Omental fat pad (tissue), 4 donors: ENCODE results near the gene MAGEA9. TPM values are rescaled to one million over a fixed set of nuclear protein-coding genes. Genes with fewer than 3 reads are reported as not detected.
"Not testable (repeated sequence)": the region's sequence is repeated elsewhere in the genome, so short reads cannot be mapped to it uniquely, and the experiment has no call there.

Source experiments
- ATAC-seq: fragments of 150-250 bp; one replicate; pipeline ENCODE4 v1.9.1; 2016; ENCODE audit warnings: mild to moderate bottlenecking, moderate library complexity; ENCODE audit not compliant: low FRiP score
- DNase-seq: peaks from one replicate; pipeline ENCODE4 v3.0.0-alpha.2; 2019; ENCODE audit warnings: low spot score
- total RNA-seq, 4 donors: library from RNA; depleted of rRNA; stranded (reverse); fragments of >200 nt; gene quantifications; one replicate each; pipeline ENCODE4 v1.1.0, GENCODE V29; 2016
- TF ChIP-seq, protein P1 (sequence below), 3 donors: fragments of 450-650 bp; IDR thresholded peaks; one replicate each; pipeline ENCODE4 v1.5.1; 2016 to 2017; ENCODE audit warnings: antibody characterized with exemption in 3 of 3, mild to moderate bottlenecking in 3 of 3, moderate library complexity in 2 of 3

Gene MAGEA9, protein sequence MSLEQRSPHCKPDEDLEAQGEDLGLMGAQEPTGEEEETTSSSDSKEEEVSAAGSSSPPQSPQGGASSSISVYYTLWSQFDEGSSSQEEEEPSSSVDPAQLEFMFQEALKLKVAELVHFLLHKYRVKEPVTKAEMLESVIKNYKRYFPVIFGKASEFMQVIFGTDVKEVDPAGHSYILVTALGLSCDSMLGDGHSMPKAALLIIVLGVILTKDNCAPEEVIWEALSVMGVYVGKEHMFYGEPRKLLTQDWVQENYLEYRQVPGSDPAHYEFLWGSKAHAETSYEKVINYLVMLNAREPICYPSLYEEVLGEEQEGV
- total RNA-seq: not detected

DNA sequence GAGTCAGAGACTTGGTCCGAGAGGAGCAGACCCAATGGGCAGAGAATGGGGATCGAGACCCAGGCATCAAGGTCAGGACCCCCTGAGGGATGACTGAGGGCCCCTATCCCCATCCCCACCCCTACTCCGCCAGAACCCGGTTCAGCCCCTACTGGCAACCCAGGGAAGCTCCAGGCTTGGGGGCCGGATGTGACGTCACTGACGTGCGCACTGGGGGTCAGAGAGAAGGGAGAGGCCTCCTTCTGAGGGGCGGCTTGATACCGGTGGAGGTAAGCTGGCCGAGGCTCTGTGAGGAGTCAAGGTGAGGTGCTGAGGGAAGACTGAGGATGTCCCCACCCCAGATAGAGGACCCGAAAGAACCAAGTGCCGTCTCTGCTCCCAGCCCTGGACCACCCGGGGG lies at the start of gene MAGEA9:
Gene MAGEA9 (plus strand): TSS at position 204 of the 400 bp plus-strand sequence. CDS start 4,281 bp downstream, outside the sequence.
- not testable (repeated sequence) for DNase-seq, ATAC-seq

DNA sequence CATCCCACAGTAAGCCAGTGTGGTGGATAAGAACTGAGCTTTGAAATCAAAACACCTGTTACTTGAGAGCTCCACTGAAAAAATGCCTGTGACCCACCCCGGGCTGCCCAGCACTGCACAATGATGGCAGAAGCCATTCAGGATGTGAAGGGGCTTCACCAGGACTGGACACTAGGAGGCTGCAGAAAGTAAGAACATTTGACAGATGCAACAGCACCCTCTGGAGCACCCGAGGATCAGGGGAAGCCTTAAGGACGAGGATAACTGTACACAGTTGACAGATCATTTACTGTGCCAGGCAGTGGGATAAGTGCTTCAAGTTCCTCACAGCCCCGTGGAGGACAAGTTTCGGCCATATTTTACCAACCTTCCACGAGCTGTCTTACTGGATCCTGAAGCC lies 39.5 kb upstream of the MAGEA9 start:
- not testable (repeated sequence) for DNase-seq, ATAC-seq

DNA sequence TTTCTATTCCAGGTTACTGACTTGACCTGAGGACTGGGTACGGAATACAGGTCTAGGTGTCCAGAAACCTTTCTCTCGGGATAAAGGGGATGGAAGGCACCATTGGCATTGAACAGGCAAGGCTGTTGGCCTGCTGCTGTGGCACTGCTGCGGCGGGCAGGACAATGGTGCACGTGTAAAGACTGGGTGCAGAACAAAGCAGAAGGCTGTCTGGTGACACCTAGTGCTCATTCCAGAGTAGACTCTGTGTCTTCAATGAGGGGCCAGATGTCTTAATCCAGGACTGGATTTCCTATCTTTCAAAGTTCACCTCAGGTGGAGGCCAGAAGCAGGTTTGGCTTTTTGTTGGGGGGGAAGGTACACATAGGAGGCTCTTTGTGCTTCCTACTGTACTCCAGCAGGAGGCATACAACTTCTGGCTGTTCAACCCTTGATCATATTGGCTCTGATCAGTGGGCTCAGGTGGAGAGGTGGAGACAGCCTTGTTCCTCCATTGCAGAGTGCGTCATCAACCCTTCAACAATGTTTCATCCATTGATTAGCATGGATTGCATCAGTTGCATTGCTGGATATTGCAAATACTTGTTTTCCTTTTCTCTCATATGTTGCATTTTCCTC lies 35.2 kb upstream of the MAGEA9 start:
- DNase-seq, ATAC-seq: not testable (repeated sequence)

DNA sequence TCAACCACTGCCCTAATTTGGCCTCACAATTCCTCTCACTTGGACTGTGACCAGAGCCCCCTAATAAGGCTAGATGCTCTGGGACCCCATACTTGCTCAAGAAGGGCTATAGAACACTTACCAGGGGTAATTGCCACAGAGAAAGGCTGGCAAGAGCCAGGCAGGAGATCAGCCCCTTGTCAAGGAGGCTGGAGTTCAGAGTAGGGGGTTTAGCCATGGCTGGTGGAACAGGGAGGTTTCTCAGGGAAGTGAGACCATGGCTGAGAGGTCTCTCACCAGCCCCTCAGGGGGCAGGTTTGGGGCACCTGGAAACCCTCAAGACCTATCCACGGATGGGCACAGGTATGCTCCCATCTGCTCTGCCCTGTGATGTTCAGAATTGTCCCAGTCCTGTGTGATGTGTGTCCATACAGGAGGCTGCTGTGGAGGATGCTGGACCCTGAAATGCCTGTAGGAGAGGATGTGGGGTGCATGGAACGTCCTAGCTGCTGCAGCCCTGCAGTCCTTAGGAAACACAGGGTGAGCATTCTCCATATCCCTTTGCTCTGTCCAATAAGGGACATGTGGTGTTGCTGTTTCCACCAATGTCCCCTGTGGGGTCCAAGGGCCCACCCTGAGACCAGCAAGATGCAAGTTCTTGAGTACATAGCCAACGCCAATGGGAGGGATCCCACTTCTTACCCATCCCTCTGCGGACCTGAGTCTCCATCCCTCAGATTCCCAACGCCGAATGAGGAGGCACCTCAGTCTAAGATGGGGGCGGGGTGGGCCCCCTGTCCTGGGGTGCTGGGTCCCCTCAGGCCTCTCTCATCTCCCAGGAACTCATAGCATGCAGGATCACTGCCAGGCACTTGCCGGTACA lies 24.3 kb upstream of the MAGEA9 start:
- ATAC-seq (no peak), DNase-seq (no peak)
- TF ChIP-seq, protein P1, sequence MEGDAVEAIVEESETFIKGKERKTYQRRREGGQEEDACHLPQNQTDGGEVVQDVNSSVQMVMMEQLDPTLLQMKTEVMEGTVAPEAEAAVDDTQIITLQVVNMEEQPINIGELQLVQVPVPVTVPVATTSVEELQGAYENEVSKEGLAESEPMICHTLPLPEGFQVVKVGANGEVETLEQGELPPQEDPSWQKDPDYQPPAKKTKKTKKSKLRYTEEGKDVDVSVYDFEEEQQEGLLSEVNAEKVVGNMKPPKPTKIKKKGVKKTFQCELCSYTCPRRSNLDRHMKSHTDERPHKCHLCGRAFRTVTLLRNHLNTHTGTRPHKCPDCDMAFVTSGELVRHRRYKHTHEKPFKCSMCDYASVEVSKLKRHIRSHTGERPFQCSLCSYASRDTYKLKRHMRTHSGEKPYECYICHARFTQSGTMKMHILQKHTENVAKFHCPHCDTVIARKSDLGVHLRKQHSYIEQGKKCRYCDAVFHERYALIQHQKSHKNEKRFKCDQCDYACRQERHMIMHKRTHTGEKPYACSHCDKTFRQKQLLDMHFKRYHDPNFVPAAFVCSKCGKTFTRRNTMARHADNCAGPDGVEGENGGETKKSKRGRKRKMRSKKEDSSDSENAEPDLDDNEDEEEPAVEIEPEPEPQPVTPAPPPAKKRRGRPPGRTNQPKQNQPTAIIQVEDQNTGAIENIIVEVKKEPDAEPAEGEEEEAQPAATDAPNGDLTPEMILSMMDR (IDR thresholded peaks at IDR 0.05): no peak

DNA sequence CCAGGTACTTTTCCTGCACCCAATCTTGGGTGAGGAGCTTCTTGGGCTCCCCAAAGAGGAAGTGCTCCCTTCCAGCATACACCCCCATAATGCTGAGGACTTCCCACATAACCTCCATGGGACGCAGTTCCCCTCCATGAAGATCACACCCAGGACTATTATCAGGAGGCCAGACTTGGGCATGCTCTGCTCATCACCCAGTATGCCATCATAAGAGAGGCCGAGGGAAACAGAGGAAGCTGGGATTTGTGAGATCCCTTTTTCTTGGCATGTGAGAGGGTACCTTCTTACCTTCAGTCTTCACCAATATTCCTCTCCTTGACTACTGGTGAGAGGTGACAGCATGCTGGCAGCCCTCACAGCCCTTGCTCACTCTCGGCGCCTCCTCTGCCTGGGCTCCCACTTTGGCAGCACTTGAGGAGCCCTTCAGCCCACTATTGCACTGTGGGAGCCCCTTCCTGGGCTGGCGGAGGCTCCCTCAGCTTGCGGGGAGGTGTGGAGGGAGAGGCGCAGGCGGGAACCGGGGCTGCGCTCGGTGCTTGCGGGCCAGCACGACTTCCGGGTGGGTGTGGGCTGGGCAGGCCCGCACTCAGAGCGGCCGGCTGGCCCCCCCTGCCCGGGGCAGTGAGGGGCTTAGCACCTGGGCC lies 23.5 kb upstream of the MAGEA9 start:
- no peak for ATAC-seq
- TF ChIP-seq, protein P1 (IDR thresholded peaks at IDR 0.05): no peak
- no peak for DNase-seq

DNA sequence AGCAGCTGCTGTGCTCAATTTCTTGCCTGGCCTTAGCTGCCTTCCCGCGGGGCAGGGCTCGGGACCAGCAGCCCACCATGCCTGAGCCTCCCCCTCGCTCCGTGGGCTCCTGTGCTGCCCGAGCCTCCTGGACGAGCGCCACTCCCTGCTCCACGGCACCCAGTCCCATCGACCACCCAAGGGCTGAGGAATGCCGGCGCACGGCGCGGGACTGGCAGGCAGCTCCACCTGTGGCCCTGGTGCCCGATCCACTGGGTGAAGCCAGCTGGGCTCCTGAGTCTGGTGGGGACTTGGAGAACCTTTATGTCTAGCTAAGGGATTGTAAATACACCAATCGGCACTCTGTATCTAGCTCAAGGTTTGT lies 23.0 kb upstream of the MAGEA9 start:
- not testable (repeated sequence) for DNase-seq, ATAC-seq

DNA sequence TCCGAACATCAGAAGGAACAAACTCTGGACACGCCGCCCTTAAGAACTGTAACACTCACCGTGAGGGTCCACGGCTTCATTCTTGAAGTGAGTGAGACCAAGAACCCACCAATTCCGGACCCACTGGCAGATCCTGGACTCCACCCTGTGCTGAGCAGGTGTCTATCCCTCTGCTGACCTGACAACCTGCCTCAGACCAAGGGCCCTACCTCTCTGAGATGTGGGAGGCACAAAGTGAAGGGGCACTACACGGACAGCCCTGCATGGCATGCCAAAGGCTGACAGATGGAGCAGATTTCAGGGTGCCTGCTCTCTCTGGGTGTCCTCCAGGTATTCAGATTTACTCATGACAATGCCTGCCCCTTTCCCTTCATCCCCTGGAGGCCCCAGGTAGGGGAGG lies 21.9 kb upstream of the MAGEA9 start:
- no peak for DNase-seq
- no peak for ATAC-seq
- TF ChIP-seq, protein P1 (IDR thresholded peaks at IDR 0.05): no peak

DNA sequence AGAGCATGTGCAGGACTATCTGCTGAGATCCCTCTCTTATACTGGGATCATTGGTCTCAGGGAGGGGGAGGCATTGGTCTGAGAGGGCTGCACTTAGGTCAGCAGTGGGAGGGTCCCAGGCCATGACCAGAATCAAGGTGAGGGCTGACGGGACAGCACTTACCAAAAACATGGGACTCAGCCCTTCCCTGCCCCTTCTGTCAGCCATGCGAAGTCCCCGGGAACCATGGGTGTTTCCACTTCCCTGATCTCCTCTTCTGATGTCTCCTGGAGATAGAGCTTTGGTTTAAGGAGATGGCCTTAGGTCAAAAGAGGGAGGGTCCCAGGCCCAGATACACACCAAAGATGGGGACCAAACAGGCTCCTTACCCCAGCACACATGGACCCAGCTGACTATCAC lies 20.8 kb upstream of the MAGEA9 start:
- DNase-seq (no peak), ATAC-seq (no peak)
- TF ChIP-seq, protein P1 (IDR thresholded peaks at IDR 0.05): no peak

DNA sequence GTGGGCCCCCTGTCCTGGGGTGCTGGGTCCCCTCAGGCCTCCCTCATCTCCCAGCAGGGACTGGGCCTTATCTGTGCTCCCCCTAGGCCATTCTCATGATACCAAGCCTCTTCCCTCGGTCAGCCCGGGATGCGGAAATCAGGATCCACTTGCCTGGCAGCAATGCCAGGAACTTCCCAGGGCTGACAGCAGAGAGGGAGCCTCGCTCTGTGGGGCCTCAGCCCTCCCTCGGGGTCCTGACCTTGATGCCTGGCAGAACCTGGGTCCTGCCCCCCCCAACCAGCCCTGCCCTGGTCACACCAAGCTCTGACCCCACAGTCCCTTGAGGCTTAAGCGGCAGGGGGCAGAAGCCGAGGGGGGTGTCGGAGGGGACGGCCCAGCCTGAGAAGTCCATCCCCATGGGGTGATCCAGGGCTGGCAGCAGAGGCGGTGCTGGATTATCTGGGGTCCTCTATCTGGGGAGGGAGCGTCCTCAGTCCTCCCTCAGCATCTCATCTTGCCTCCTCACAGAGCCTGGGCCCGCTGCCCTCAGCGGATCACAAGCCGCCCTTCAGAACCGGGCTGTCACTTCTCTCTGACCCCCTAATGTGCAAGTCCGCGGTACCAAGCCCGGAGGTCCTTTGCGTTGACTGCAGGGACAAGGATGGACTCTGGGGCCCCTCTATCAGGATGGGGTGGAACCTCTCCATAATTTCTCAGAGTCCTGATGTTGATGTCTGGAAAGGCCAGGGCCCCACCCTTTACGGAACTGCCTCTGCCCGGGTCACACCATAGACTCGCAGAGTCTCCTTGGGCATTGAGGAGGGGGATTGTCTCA lies 19.7 kb upstream of the MAGEA9 start:
- ATAC-seq, DNase-seq: not testable (repeated sequence)
